HCT116 (cell line): ENCODE results near the gene MICALL2. TPM values are rescaled to one million over a fixed set of nuclear protein-coding genes. Genes with fewer than 3 reads are reported as not detected.

Experiments used
- ATAC-seq: fragments of 200-7000 bp; cut with Tn5 transposase; 2 replicates; pipeline ENCODE4 v1.9.1; 2020; ENCODE audit warnings: mild to moderate bottlenecking, moderate library complexity
- BruUV-seq: library from RNA; stranded (reverse); fragments of 400-500 nt; replicated peaks from 2 replicates; lab custom pipeline; 2021; lab: Mats Ljungman, UMichigan
- CTCF ChIA-PET: fragments of 300-600 bp; sonication (Branson Sonifier 250); formaldehyde crosslinking; loops from one replicate; lab custom pipeline; 2021; ENCODE audit warnings: antibody characterized with exemption; lab: Charles Lee
- POLR2A ChIA-PET: fragments of 300-600, 350-600 bp; sonication (Branson Sonifier 250); formaldehyde crosslinking; loops from one replicate; lab custom pipeline; 2021; ENCODE audit warnings: antibody characterized with exemption; lab: Charles Lee
- RAD21 ChIA-PET, 2 experiments: fragments of 300-600 bp; sonication (Branson Sonifier 250); formaldehyde crosslinking; loops; one replicate each; lab custom pipeline; 2023; ENCODE audit warnings: low total read pairs in 2 of 2; ENCODE audit not compliant: uncharacterized antibody in 2 of 2, unreplicated experiment in 2 of 2, low non-redundant PET in 1 of 2; lab: Charles Lee
- DNase-seq: peaks from one replicate; pipeline ENCODE4 v3.0.0-alpha.2; 2010; ENCODE audit warnings: low read depth, low spot score
- H2AFZ ChIP-seq: fragments of 200-600 bp; shearing (Covaris generic), sonication (generic); 2 replicates; pipeline ENCODE4 v1.6.1; 2017; ENCODE audit warnings: low read depth, mixed run types, mixed read lengths, antibody characterized with exemption, low read length; ENCODE audit not compliant: poor library complexity, severe bottlenecking
- H3K27ac ChIP-seq: 2 replicates; pipeline ENCODE4 v1.5.1; 2012; ENCODE audit warnings: low read depth, low read length
- H3K27me3 ChIP-seq: fragments of 200-600 bp; sonication (generic); 2 replicates; pipeline ENCODE4 v1.6.1; 2016; ENCODE audit warnings: mixed run types, low read length, mixed read lengths; ENCODE audit not compliant: insufficient read depth
- H3K36me3 ChIP-seq, 2 experiments: fragments of 200-500 bp in 1 of 2; fragments of 200-600 bp in 1 of 2; sonication (Bioruptor generic) in 1 of 2; sonication (generic) in 1 of 2; 2 replicates each; pipeline versions ENCODE4 v1.5.1 to v1.6.1; 2014 to 2016; ENCODE audit warnings: low read length in 2 of 2, inconsistent platforms in 1 of 2, mixed read lengths in 1 of 2, mixed run types in 1 of 2; ENCODE audit not compliant: insufficient read depth in 2 of 2, control insufficient read depth in 1 of 2
- H3K4me1 ChIP-seq, 2 experiments: fragments of 200-600 bp in 1 of 2; sonication (generic) in 1 of 2; 2 replicates each; pipeline versions ENCODE4 v1.5.1 to v1.6.1; 2012 to 2017; ENCODE audit warnings: low read length in 2 of 2, inconsistent platforms in 1 of 2, mild to moderate bottlenecking in 1 of 2, mixed read lengths in 1 of 2, mixed run types in 1 of 2, moderate library complexity in 1 of 2; ENCODE audit not compliant: insufficient read depth in 2 of 2, control insufficient read depth in 1 of 2
- H3K4me2 ChIP-seq: fragments of 200-600 bp; sonication (generic); 2 replicates; pipeline ENCODE4 v1.6.1; 2017; ENCODE audit warnings: mixed run types, low read length, mixed read lengths
- H3K4me3 ChIP-seq, 2 experiments: fragments of 200-600 bp in 1 of 2; sonication (generic) in 1 of 2; replicated peaks in 1 of 2; 2 replicates each; pipeline ENCODE4 v1.5.1; 2011 to 2016; ENCODE audit warnings: low read length in 2 of 2, control low read depth in 1 of 2, low read depth in 1 of 2, mild to moderate bottlenecking in 1 of 2, mixed read lengths in 1 of 2, mixed run types in 1 of 2
- H3K79me2 ChIP-seq: fragments of 200-600 bp; sonication (generic); 2 replicates; pipeline ENCODE4 v1.6.1; 2017; ENCODE audit warnings: mild to moderate bottlenecking, mixed run types, low read length, moderate library complexity, mixed read lengths; ENCODE audit not compliant: insufficient read depth
- H3K9ac ChIP-seq: fragments of 200-600 bp; sonication (generic); 2 replicates; pipeline ENCODE4 v1.6.1; 2016; ENCODE audit warnings: low read length, mixed read lengths
- H3K9me2 ChIP-seq: fragments of 200-600 bp; sonication (generic), shearing (Covaris generic); 2 replicates; pipeline ENCODE4 v1.6.1; 2017; ENCODE audit warnings: mixed run types, mild to moderate bottlenecking, moderate library complexity; ENCODE audit not compliant: insufficient read depth
- H3K9me3 ChIP-seq, 2 experiments: fragments of 200-500 bp in 1 of 2; fragments of 200-600 bp in 1 of 2; sonication (Bioruptor generic) in 1 of 2; sonication (generic) in 1 of 2; 2 replicates each; pipeline ENCODE4 v1.6.1; 2014 to 2017; ENCODE audit warnings: low read length in 2 of 2, mixed read lengths in 2 of 2, inconsistent platforms in 1 of 2, low read depth in 1 of 2, mild to moderate bottlenecking in 1 of 2, mixed run types in 1 of 2, moderate library complexity in 1 of 2; ENCODE audit not compliant: control insufficient read depth in 1 of 2, insufficient read depth in 1 of 2
- H4K20me1 ChIP-seq: fragments of 200-600 bp; sonication (generic), shearing (Covaris generic); 2 replicates; pipeline ENCODE4 v1.6.1; 2017; ENCODE audit warnings: mixed run types, mild to moderate bottlenecking, moderate library complexity; ENCODE audit not compliant: insufficient read depth
- CBX3 ChIP-seq: IDR thresholded peaks from 2 replicates; pipeline ENCODE4 v1.6.1; 2012; ENCODE audit warnings: low read depth
- EZH2 ChIP-seq: fragments of 200-600 bp; sonication (generic); IDR thresholded peaks from 2 replicates; pipeline ENCODE4 v1.6.1; 2017; ENCODE audit warnings: antibody characterized with exemption, mixed run types
- EZH2phosphoT487 ChIP-seq: fragments of 200-600 bp; IDR thresholded peaks from 2 replicates; pipeline ENCODE4 v1.6.1; 2018; ENCODE audit warnings: antibody characterized with exemption, borderline replicate concordance
- POLR2A ChIP-seq: IDR thresholded peaks from 2 replicates; pipeline ENCODE4 v1.7.0; 2011; ENCODE audit warnings: borderline replicate concordance; ENCODE audit not compliant: insufficient read depth, insufficient read length; ENCODE audit errors: extremely low read depth
- POLR2AphosphoS5 ChIP-seq: IDR thresholded peaks from 2 replicates; pipeline ENCODE4 v1.6.1; 2011; ENCODE audit warnings: mild to moderate bottlenecking, low read depth, low read length, moderate library complexity
- SIN3A ChIP-seq: IDR thresholded peaks from 2 replicates; pipeline ENCODE4 v1.6.1; 2012; ENCODE audit warnings: low read depth
- TCF7L2 ChIP-seq: IDR thresholded peaks from 2 replicates; pipeline ENCODE4 v1.7.0; 2011; ENCODE audit warnings: borderline replicate concordance, inconsistent platforms; ENCODE audit not compliant: insufficient read depth, insufficient read length; ENCODE audit errors: extremely low read depth
- ZFX ChIP-seq: fragments of 450-650 bp; IDR thresholded peaks from 2 replicates; pipeline ENCODE4 v1.6.1; 2017
- intact Hi-C: fragments of 100-400 bp; cut with micrococcal nuclease; formaldehyde crosslinking; loops from 2 replicates; pipeline ENCODE4 v1.10.0; 2022
- total RNA-seq: library from RNA; stranded (reverse); gene quantifications from one replicate; pipeline ENCODE4 v1.2.1, GENCODE V29; 2021; ENCODE audit not compliant: unreplicated experiment
- TF ChIP-seq, protein P1 (sequence below): IDR thresholded peaks from 2 replicates; pipeline ENCODE4 v1.6.1; 2012

MICALL2 gene
- total RNA-seq, 1 experiment from 2014 or later, result 60.7 TPM

DNA sequence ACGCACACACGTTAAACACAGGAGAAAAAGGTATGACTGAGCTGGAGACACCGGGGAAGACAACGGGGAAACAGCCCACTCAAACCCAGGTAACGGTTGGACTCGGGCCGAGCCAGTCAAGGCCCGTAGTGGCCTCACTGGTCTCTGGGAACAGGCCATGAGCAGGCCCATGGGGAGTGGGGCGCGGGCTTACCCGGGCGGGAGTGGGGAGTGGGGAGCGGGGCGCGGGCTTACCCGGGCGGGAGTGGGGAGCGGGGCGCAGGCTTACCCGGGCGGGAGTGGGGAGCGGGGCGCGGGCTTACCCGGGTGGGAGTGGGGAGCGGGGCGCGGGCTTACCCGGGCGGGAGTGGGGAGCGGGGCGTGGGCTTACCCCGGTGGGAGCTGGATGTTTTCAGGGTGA, 33.4 kb upstream of the MICALL2 start:
- H3K4me3 ChIP-seq, result no peak overlapping the region
- no peaks in the 10 kb centered on the region for H3K9me2 ChIP-seq
- no TSS peak for BruUV-seq
- H3K79me2 ChIP-seq, result no peaks in the 10 kb centered on the region; the same call in 1 of the 2 replicates
- H3K4me2 ChIP-seq, result no peak overlapping the region
- ChIA-PET CTCF (no interaction called here), RAD21 (no interaction called here), POLR2A (no interaction called here)
- H3K4me1 ChIP-seq, result no peaks in the 10 kb centered on the region
- no peaks in the 10 kb centered on the region for H3K27me3 ChIP-seq
- no peaks in the 10 kb centered on the region for H3K9me3 ChIP-seq
- H3K36me3 ChIP-seq, result peaks cover 20 to 27% of the 10 kb centered on the region in 2 experiments; a peak in 3 of 4 replicates
- no peak overlapping the region for H2AFZ ChIP-seq
- DNase-seq (no peak), ATAC-seq (no peak)
- no peaks in the 10 kb centered on the region for H4K20me1 ChIP-seq
- no peak overlapping the region for H3K9ac ChIP-seq
- no peak for TF ChIP-seq TCF7L2
- H3K27ac ChIP-seq, result no peak overlapping the region
- intact Hi-C loops, result no loop called here

DNA sequence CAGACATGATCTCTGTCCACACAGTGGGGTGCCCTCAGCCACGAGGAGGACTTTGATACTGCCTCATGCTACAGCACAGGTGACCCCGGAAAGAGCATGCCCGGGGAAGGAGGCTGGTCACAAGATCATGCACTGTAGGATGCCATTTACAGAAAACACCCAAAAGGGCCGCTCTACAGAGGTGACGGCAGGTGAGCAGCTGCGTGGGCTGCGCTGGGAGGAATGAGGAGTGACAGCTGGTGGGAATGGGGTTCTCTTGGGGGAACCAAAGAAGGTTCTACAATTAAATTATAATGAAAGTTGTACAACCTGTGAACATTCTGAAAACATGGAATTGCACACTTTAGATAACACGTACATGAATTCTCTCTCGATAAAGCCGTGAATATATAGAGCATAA, 33.0 kb upstream of the MICALL2 start:
- ChIA-PET RAD21 (no interaction called here), POLR2A (no interaction called here), CTCF (no interaction called here)
- H3K9ac ChIP-seq, result no peak overlapping the region
- no peak overlapping the region for H3K27ac ChIP-seq
- intact Hi-C loops, result no loop called here
- no peak overlapping the region for H3K4me3 ChIP-seq
- no peaks in the 10 kb centered on the region for H4K20me1 ChIP-seq
- H3K9me2 ChIP-seq, result no peaks in the 10 kb centered on the region
- DNase-seq, result no peak
- ATAC-seq, result no peak
- no peak overlapping the region for H2AFZ ChIP-seq
- no peak overlapping the region for H3K4me2 ChIP-seq
- H3K36me3 ChIP-seq, result peaks cover 23 to 27% of the 10 kb centered on the region in 2 experiments; a peak in 3 of 4 replicates
- H3K79me2 ChIP-seq, result no peaks in the 10 kb centered on the region; the same call in 1 of the 2 replicates
- no TSS peak for BruUV-seq
- H3K4me1 ChIP-seq, result no peaks in the 10 kb centered on the region
- no peaks in the 10 kb centered on the region for H3K27me3 ChIP-seq
- no peaks in the 10 kb centered on the region for H3K9me3 ChIP-seq
- TF ChIP-seq EZH2phosphoT487, result no peak
- TF ChIP-seq POLR2A, result no peak
- no peak for TF ChIP-seq EZH2
- TF ChIP-seq POLR2AphosphoS5, result no peak
- no peak for TF ChIP-seq SIN3A
- TF ChIP-seq ZFX, result no peak
- TF ChIP-seq, protein P1, sequence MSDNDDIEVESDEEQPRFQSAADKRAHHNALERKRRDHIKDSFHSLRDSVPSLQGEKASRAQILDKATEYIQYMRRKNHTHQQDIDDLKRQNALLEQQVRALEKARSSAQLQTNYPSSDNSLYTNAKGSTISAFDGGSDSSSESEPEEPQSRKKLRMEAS, result no peak
- no peak for TF ChIP-seq CBX3
